HepG2 (cell line): ENCODE data around the gene LILRB3.

Source experiments
- CTCF ChIP-seq: sonication (generic); formaldehyde crosslinking; IDR thresholded peaks from 2 replicates; pipeline ENCODE4 v1.5.0; 2020; ENCODE audit warnings: mild to moderate bottlenecking, missing genetic modification reagents, moderate library complexity
- GABPB1 ChIP-seq: IDR thresholded peaks from 2 replicates; pipeline ENCODE4 v1.6.1; 2016; ENCODE audit warnings: mild to moderate bottlenecking, missing genetic modification reagents, moderate library complexity, missing compliant biosample characterization
- POLR2A ChIP-seq, 2 experiments: IDR thresholded peaks; 2 replicates each; pipeline ENCODE4 v1.6.1; 2011; ENCODE audit warnings: low read depth in 2 of 2, low read length in 2 of 2, mild to moderate bottlenecking in 1 of 2, moderate library complexity in 1 of 2; ENCODE audit not compliant: insufficient read depth in 1 of 2
- POLR2AphosphoS5 ChIP-seq: IDR thresholded peaks from 2 replicates; pipeline ENCODE4 v1.6.1; 2012; ENCODE audit warnings: low read depth, low read length
- SKIL ChIP-seq: sonication (generic); formaldehyde crosslinking; IDR thresholded peaks from 2 replicates; pipeline ENCODE4 v1.8.0; 2022; ENCODE audit warnings: missing genetic modification reagents, mild to moderate bottlenecking, moderate library complexity, borderline replicate concordance
- SRF ChIP-seq: IDR thresholded peaks from 2 replicates; pipeline ENCODE4 v1.6.1; 2011; ENCODE audit warnings: mild to moderate bottlenecking, low read depth, low read length, moderate library complexity
- ZNF567 ChIP-seq: sonication (generic); formaldehyde crosslinking; IDR thresholded peaks from 2 replicates; pipeline ENCODE4 v1.8.1; 2023; ENCODE audit warnings: mild to moderate bottlenecking, missing genetic modification reagents, borderline replicate concordance
- ZSCAN9 ChIP-seq: IDR thresholded peaks from 2 replicates; pipeline ENCODE4 v1.6.1; 2016; ENCODE audit warnings: borderline replicate concordance
- TF ChIP-seq, protein P1 (sequence below): sonication (generic); formaldehyde crosslinking; IDR thresholded peaks from 2 replicates; pipeline ENCODE4 v1.4.0; 2020; ENCODE audit warnings: missing genetic modification reagents

DNA sequence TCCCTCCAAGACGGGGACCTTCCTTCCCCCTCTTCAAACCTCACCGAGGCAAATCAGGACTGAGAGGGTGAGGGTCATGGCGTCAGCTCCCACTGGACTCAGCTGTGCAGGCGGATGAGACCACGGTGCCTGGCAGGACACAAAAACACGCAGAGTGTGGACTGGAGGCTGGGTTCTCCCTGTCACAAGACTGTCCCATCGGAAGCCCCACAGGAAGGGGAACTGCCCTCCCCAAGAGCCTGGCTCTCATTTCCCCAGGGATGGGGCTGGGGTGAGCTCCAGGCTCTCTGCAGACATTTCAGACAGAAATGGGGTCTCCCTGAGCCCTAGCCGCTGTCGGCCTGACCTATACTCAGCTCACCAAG lies 34.3 kb upstream of the LILRB3 start, which contains the start of gene LILRB5:
- TF ChIP-seq POLR2AphosphoS5: no peak
- TF ChIP-seq, protein P1, sequence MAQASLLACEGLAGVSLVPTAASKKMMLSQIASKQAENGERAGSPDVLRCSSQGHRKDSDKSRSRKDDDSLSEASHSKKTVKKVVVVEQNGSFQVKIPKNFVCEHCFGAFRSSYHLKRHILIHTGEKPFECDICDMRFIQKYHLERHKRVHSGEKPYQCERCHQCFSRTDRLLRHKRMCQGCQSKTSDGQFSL (CRISPR knock-in tag): no peak
- TF ChIP-seq CTCF: no peak
- TF ChIP-seq ZSCAN9 (CRISPR knock-in tag): no peak
- TF ChIP-seq SRF: no peak
- no peak for TF ChIP-seq POLR2A (IDR thresholded peaks at IDR 0.05; ENCODE audit: insufficient read depth in 1 of 2, low read depth in 2 of 2, low read length in 2 of 2)
- TF ChIP-seq GABPB1 (CRISPR knock-in tag): no peak
- no peak for TF ChIP-seq SKIL (CRISPR knock-in tag)
- TF ChIP-seq ZNF567 (CRISPR knock-in tag): no peak
